ENCODE data around the gene VAV3.

Gene VAV3

GRCh38 chr1:107789817-107790524 is 175.0 kb downstream of the VAV3 start:
- DNase-seq (ENCODE audit: low spot score) = no peak

- DNase-seq (ENCODE audit: low spot score) = no peak
Measured at GRCh38 chr1:107788206-107789202, 176.5 kb downstream of the VAV3 start.

GRCh38 chr1:107787299-107787698 is 177.7 kb downstream of the VAV3 start:
- DNase-seq (ENCODE audit: low spot score) = peak; percentile 14

- no peak for DNase-seq (ENCODE audit: low spot score)
Measured at GRCh38 chr1:107786203-107786845, 178.7 kb downstream of the VAV3 start.

- DNase-seq (ENCODE audit: low spot score) = no peak
Measured at GRCh38 chr1:107785496-107786202, 179.3 kb downstream of the VAV3 start.

- DNase-seq (ENCODE audit: low spot score) = peak; percentile 26
Measured at GRCh38 chr1:107782217-107782845, 182.6 kb downstream of the VAV3 start.

GRCh38 chr1:107781245-107781644 is 183.7 kb downstream of the VAV3 start:
- no peak for DNase-seq (ENCODE audit: low spot score)

GRCh38 chr1:107777664-107778047 is 187.3 kb downstream of the VAV3 start:
- no peak for DNase-seq (ENCODE audit: low spot score)

- DNase-seq (ENCODE audit: low spot score) = no peak
Measured at GRCh38 chr1:107776900-107777663, 187.9 kb downstream of the VAV3 start.

GRCh38 chr1:107771377-107771776 is 193.6 kb downstream of the VAV3 start:
- no peak for DNase-seq (ENCODE audit: low spot score)

GRCh38 chr1:107767156-107767582 is 197.8 kb downstream of the VAV3 start:
- DNase-seq (ENCODE audit: low spot score) = no peak

- DNase-seq (ENCODE audit: low spot score) = no peak
Measured at GRCh38 chr1:107766533-107766932, 198.4 kb downstream of the VAV3 start.

GRCh38 chr1:107762751-107763390 is 202.1 kb downstream of the VAV3 start:
- no peak for DNase-seq (ENCODE audit: low spot score)

- no peak for DNase-seq (ENCODE audit: low spot score)
Measured at GRCh38 chr1:107760065-107760464, 204.9 kb downstream of the VAV3 start.

GRCh38 chr1:107750364-107750959 is 214.5 kb downstream of the VAV3 start:
- peak; percentile 55 for DNase-seq (ENCODE audit: low spot score)

GRCh38 chr1:107748531-107748930 is 216.4 kb downstream of the VAV3 start:
- no peak for DNase-seq (ENCODE audit: low spot score)

- no peak for DNase-seq (ENCODE audit: low spot score)
Measured at GRCh38 chr1:107741242-107741641, 223.7 kb downstream of the VAV3 start.

- DNase-seq (ENCODE audit: low spot score) = no peak
Measured at GRCh38 chr1:107740579-107740978, 224.4 kb downstream of the VAV3 start.

- DNase-seq (ENCODE audit: low spot score) = peak; percentile 22
Measured at GRCh38 chr1:107739651-107740050, 225.3 kb downstream of the VAV3 start.

- no peak for DNase-seq (ENCODE audit: low spot score)
Measured at GRCh38 chr1:107739201-107739600, 225.8 kb downstream of the VAV3 start.

All from iPS-NIHi11 (cell line).